ENCODE data around the gene TEAD1.

TEAD1 gene

GRCh38 chr11:12707500-12707880, 33.3 kb downstream of the TEAD1 start:
- DNase-seq (ENCODE audit: low spot score), result no peak

- DNase-seq (ENCODE audit: low spot score), result no peak
Observed at GRCh38 chr11:12711496-12711895, 37.3 kb downstream of the TEAD1 start.

- no peak for DNase-seq (ENCODE audit: low spot score)
Observed at GRCh38 chr11:12712132-12712531, 37.9 kb downstream of the TEAD1 start.

GRCh38 chr11:12715131-12715530, 40.9 kb downstream of the TEAD1 start:
- DNase-seq (ENCODE audit: low spot score), result no peak

- no peak for DNase-seq (ENCODE audit: low spot score)
Observed at GRCh38 chr11:12715941-12716340, 41.7 kb downstream of the TEAD1 start.

GRCh38 chr11:12716816-12717215, 42.6 kb downstream of the TEAD1 start:
- DNase-seq (ENCODE audit: low spot score), result no peak

- no peak for DNase-seq (ENCODE audit: low spot score)
Observed at GRCh38 chr11:12717851-12718291, 43.6 kb downstream of the TEAD1 start.

GRCh38 chr11:12719221-12719620, 45.0 kb downstream of the TEAD1 start:
- no peak for DNase-seq (ENCODE audit: low spot score)

GRCh38 chr11:12721816-12722604, 47.8 kb downstream of the TEAD1 start:
- no peak for DNase-seq (ENCODE audit: low spot score)

GRCh38 chr11:12723421-12724300, 49.4 kb downstream of the TEAD1 start:
- DNase-seq (ENCODE audit: low spot score), result no peak

GRCh38 chr11:12724301-12725054, 50.3 kb downstream of the TEAD1 start:
- peak; percentile 53 for DNase-seq (ENCODE audit: low spot score)

GRCh38 chr11:12725055-12725862, 51.0 kb downstream of the TEAD1 start:
- no peak for DNase-seq (ENCODE audit: low spot score)

- DNase-seq (ENCODE audit: low spot score), result no peak
Observed at GRCh38 chr11:12725863-12726682, 51.9 kb downstream of the TEAD1 start.

- no peak for DNase-seq (ENCODE audit: low spot score)
Observed at GRCh38 chr11:12727563-12728211, 53.5 kb downstream of the TEAD1 start.

- no peak for DNase-seq (ENCODE audit: low spot score)
Observed at GRCh38 chr11:12728417-12728816, 54.2 kb downstream of the TEAD1 start.

GRCh38 chr11:12729941-12730340, 55.7 kb downstream of the TEAD1 start:
- no peak for DNase-seq (ENCODE audit: low spot score)

GRCh38 chr11:12731841-12732336, 57.7 kb downstream of the TEAD1 start:
- DNase-seq (ENCODE audit: low spot score), result no peak

- no peak for DNase-seq (ENCODE audit: low spot score)
Observed at GRCh38 chr11:12733091-12733490, 58.9 kb downstream of the TEAD1 start.

- no peak for DNase-seq (ENCODE audit: low spot score)
Observed at GRCh38 chr11:12734625-12735024, 60.4 kb downstream of the TEAD1 start.

GRCh38 chr11:12735262-12735661, 61.0 kb downstream of the TEAD1 start:
- DNase-seq (ENCODE audit: low spot score), result no peak
